Activated T-cell treated with anti-CD3 and anti-CD28 coated beads, Interleukin-2, amount 50 U/mL, for 72 hours (primary cell): ENCODE results near the gene GARIN5B. TPM values are rescaled to one million over a fixed set of nuclear protein-coding genes. Genes with fewer than 3 reads are reported as not detected.
A peak's percentile ranks its signal among the peaks of the same experiment; 100 is the strongest.

Experiments
- ATAC-seq, 2 donors: fragments of 150-1000 bp; cut with Tn5 transposase; replicated peaks in 1 of 2; 2 replicates each; pipeline ENCODE4 v1.10.0; 2021; ENCODE audit warnings: moderate library complexity in 2 of 2, mild to moderate bottlenecking in 1 of 2
- DNase-seq, 2 donors: peaks; one replicate each; pipeline ENCODE4 v3.0.0; 2021 to 2022; ENCODE audit warnings: mixed read lengths in 1 of 2
- H3K27ac Mint-ChIP-seq: one replicate; pipeline ENCODE4 v1.8.0; 2022; ENCODE audit warnings: mild to moderate bottlenecking, moderate library complexity, mixed read lengths
- H3K27me3 Mint-ChIP-seq: one replicate; pipeline ENCODE4 v1.8.0; 2022; ENCODE audit warnings: low read depth, mixed read lengths
- H3K36me3 Mint-ChIP-seq, 2 donors: one replicate each; pipeline ENCODE4 v1.8.0; 2022; ENCODE audit warnings: mixed read lengths in 2 of 2, mild to moderate bottlenecking in 1 of 2; ENCODE audit not compliant: insufficient read depth in 2 of 2
- H3K4me1 Mint-ChIP-seq: one replicate; pipeline ENCODE4 v1.8.0; 2022; ENCODE audit warnings: low read depth, mixed read lengths
- H3K4me3 Mint-ChIP-seq, 2 donors: one replicate each; pipeline ENCODE4 v1.8.0; 2022; ENCODE audit warnings: mild to moderate bottlenecking in 2 of 2, mixed read lengths in 2 of 2, moderate library complexity in 2 of 2
- H3K9me3 Mint-ChIP-seq, 2 donors: one replicate each; pipeline ENCODE4 v1.8.0; 2022; ENCODE audit warnings: mixed read lengths in 2 of 2
- total RNA-seq, 2 donors: library from RNA; stranded (reverse); gene quantifications; one replicate each; pipeline ENCODE4 v1.2.3, GENCODE V29; 2022

GARIN5B gene
- total RNA-seq, 2 donors from 2014 or later: 0.07 TPM; not detected in 1

DNA sequence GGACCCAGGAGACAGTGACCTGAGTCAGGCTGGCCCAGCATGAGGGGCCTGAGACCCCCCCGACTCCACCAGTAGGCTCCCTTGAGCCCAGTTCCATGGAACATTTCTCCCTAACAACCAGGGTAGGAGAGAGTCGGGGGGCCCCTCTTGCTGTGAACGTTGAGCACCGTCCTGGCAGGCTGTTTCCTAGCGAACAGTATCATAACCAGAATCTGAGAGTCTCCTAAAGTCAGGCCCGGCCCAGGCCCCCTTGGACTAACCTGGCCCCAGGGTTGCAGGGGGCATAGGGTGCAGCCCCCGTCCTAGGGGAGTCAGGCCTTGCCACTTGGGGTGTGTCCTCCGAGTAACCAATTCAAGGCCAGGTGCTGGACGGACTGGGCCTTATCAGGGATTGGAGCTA lies 51.7 kb downstream of the GARIN5B start:
- H3K27ac Mint-ChIP-seq: no peak overlapping the region
- H3K27me3 Mint-ChIP-seq: no peaks in the 10 kb centered on the region
- H3K4me3 Mint-ChIP-seq: no peak overlapping the region
- H3K9me3 Mint-ChIP-seq: no peaks in the 10 kb centered on the region
- no peaks in the 10 kb centered on the region for H3K4me1 Mint-ChIP-seq
- DNase-seq (no peak), ATAC-seq (no peak)
- H3K36me3 Mint-ChIP-seq: no peaks in the 10 kb centered on the region

DNA sequence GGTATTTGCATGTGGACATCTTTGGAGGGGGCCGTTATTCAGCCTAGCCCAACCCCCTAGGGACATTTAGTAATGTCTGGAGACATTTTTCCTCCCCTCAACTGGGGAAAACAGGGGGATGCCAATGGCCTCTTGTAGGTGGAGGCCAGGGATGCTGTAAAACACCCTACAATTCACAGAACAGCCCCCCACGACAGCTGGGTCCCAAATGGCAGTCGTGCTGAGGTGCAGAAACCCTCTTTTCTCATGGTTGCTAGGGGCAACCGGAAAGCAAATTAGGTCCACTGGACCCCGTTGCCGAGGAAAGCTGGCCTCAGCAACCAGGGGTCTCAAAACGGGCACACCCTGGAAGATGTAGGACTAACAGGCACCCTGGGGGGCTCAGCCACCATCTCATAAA lies 52.6 kb downstream of the GARIN5B start:
- no peaks in the 10 kb centered on the region for H3K36me3 Mint-ChIP-seq
- no peaks in the 10 kb centered on the region for H3K27me3 Mint-ChIP-seq
- ATAC-seq (no peak), DNase-seq (no peak)
- H3K27ac Mint-ChIP-seq: no peak overlapping the region
- no peak overlapping the region for H3K4me3 Mint-ChIP-seq
- H3K9me3 Mint-ChIP-seq: no peaks in the 10 kb centered on the region
- peaks cover 4% of the 10 kb centered on the region for H3K4me1 Mint-ChIP-seq

DNA sequence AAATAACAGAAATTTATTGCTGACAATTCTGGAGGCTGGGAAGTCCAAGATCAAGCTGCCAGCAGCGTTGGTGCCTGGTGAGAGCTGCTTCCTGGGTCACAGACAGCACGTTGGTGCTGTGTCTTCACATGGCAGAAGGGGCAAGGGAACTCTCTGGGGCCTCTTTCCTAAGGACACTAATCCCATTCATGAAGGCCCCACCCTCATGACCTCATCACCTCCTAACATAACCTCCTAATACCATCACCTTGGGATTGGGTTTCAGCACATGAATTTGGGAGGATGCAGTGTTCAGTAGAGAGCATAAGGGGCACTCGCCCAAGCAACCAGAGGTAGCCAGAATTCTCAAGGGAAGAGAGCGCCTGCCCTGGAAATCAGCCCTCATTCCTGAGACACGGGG lies 53.6 kb downstream of the GARIN5B start:
- Mint-ChIP-seq H3K4me1 (peaks cover 4% of the 10 kb centered on the region), H3K27ac (no peak overlapping the region), H3K36me3 (no peaks in the 10 kb centered on the region), H3K4me3 (no peak overlapping the region), H3K9me3 (no peaks in the 10 kb centered on the region), H3K27me3 (no peaks in the 10 kb centered on the region)
- DNase-seq (no peak), ATAC-seq (no peak)

DNA sequence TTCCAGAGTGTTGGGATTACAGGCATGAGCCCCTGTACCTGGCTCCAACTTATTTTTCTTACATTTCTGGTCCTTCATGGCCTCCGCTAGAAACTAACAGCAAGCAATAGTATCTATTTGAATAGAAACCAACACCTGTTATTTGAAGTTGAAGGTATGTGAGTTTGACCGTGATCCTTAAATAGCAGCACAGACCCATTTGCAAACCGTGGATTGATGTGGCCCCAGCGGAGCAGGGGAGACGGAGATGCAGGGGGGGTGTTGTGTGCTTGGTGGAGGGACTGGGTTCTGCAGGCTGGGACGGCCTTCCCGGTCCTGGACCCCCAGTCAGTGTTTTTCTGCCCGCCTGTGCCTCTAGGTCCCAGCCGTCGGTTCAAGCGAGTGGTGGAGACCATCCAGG lies 54.8 kb downstream of the GARIN5B start:
- Mint-ChIP-seq H3K4me3 (no peak overlapping the region), H3K4me1 (peaks cover 4% of the 10 kb centered on the region), H3K27ac (no peak overlapping the region), H3K36me3 (no peaks in the 10 kb centered on the region), H3K9me3 (no peaks in the 10 kb centered on the region), H3K27me3 (no peaks in the 10 kb centered on the region)
- no peak for ATAC-seq
- DNase-seq: no peak

DNA sequence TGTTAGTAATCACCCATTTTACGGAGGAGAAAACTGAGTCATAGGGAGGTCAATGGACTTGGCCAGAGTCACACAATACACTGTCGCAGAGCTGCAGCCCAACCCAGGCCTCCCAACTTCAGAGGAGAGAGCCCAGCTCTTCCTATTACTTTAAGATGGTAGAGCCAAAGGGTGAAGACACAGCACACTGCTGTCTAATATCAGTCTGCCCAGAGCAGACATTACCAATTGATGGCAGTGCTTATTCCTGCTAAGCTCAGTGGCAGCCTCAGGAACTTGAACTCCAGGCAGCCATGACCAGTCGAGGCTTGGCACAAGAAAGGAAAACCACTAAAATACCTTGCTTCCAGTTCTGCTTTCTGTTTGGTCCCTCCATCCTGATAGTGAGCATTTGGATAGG lies 56.3 kb downstream of the GARIN5B start:
- Mint-ChIP-seq H3K36me3 (no peaks in the 10 kb centered on the region), H3K27ac (no peak overlapping the region), H3K9me3 (no peaks in the 10 kb centered on the region), H3K4me3 (no peak overlapping the region), H3K4me1 (peaks cover 10% of the 10 kb centered on the region), H3K27me3 (no peaks in the 10 kb centered on the region)
- ATAC-seq: no peak
- DNase-seq: no peak

DNA sequence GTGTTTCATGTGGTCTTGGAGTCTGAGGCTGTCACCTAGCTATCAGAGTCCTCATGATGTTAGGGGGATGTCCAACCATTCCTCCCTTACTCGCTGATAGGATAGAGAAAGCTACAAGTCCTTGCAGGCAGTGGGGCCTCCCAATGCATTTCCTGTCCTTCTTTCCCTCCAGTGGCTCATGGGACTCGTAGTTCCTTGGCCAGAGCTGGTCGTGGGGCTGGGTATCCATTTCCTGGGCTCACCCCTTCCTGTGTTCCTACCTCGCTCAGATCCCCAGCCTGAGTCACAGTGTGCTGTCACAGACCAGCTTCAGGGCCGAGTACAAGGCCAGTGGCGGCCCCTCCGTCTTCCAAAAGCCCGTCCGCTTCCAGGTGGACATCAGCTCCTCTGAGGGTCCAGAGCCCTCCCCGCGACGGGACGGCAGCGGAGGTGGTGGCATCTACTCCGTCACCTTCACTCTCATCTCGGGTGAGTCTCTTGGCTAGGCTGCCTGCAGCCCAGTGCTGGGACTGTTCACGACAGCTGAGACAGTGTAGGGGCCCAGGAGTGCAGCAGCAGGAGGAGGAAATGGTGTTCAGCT lies 57.0 kb downstream of the GARIN5B start:
- DNase-seq (no peak), ATAC-seq (no peak)
- Mint-ChIP-seq H3K27ac (no peak overlapping the region), H3K9me3 (no peaks in the 10 kb centered on the region), H3K4me3 (no peak overlapping the region), H3K27me3 (no peaks in the 10 kb centered on the region), H3K4me1 (peaks cover 16% of the 10 kb centered on the region), H3K36me3 (no peaks in the 10 kb centered on the region)

DNA sequence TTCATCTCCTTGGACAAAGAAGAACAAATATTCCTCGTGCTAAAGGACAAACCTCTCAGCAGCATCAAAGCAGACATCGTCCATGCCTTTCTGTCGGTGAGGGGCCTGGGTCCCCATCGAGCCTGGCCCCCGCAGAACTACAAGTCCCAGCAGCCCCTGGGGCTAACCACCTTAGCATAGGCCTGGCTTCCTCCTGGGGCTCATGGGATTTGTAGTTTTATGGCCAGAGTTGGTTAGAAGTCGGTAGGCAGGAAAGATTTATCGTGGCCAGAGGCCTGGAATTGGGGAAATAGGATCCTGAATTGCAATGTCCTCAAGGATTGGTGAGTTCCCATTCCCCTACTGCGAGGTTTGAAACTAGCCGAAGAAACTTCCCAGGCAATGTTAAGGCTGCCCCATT lies 57.6 kb downstream of the GARIN5B start:
- Mint-ChIP-seq H3K4me1 (peaks cover 16% of the 10 kb centered on the region), H3K9me3 (no peaks in the 10 kb centered on the region), H3K27me3 (no peaks in the 10 kb centered on the region), H3K4me3 (no peak overlapping the region), H3K27ac (no peak overlapping the region), H3K36me3 (no peaks in the 10 kb centered on the region)
- peak; percentile 47 to 56 for DNase-seq
- ATAC-seq: peak; percentile 50 to 56

DNA sequence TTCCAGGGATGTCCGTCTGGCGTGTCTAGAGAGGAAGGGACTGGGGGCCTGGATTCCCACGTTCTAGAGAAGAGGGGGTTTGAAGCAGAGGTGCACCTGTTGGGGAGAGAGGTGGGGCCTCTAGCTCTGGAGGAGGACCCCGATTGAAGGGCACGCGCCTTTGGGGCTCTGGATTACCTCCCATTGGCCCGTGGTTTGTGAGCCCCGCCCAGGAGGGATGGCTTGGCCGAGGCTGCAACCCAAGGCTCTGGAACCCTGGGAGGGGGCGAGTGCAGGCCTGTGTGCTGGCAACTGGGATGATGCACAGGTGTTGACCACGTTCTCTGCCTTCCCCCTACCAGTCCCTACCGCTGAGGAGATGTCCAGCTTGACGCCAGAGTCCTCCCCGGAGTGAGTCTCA lies 58.1 kb downstream of the GARIN5B start:
- Mint-ChIP-seq H3K9me3 (no peaks in the 10 kb centered on the region), H3K27ac (no peak overlapping the region), H3K4me3 (no peak overlapping the region), H3K27me3 (no peaks in the 10 kb centered on the region), H3K36me3 (no peaks in the 10 kb centered on the region), H3K4me1 (peaks cover 16% of the 10 kb centered on the region)
- ATAC-seq (no peak), DNase-seq (no peak)

Other genes starting within 250 kb of the GARIN5B start
- 10 to 100 TPM; 65.7 to 71.6 TPM for gene PPP1R12C, start 245.6 kb downstream of the GARIN5B start, total RNA-seq
- 1 to 10 TPM in 1 of 2 donors, under 1 TPM in 1; 0.49 to 1.3 TPM for gene TNNT1, start 214.1 kb downstream of the GARIN5B start, total RNA-seq
- gene TNNI3, start 205.5 kb downstream of the GARIN5B start, total RNA-seq: under 1 TPM in 1 of 2 donors, not detected in 1; 0.91 TPM
- gene DNAAF3, start 196.6 kb downstream of the GARIN5B start, total RNA-seq: under 1 TPM; 0.46 TPM
- gene SYT5, start 183.0 kb downstream of the GARIN5B start, total RNA-seq: 1 to 10 TPM in 1 of 2 donors, under 1 TPM in 1; 0.44 to 1.9 TPM
- not detected for gene PTPRH, start 153.8 kb downstream of the GARIN5B start, total RNA-seq
- 10 to 100 TPM in 1 of 2 donors, 1 to 10 TPM in 1; 8.5 to 12.8 TPM for gene TMEM86B, start 134.5 kb downstream of the GARIN5B start, total RNA-seq
- 100 to 1,000 TPM; 177 to 202 TPM for gene PPP6R1, start 104.2 kb downstream of the GARIN5B start, total RNA-seq
- gene HSPBP1, start 83.2 kb downstream of the GARIN5B start, total RNA-seq: 10 to 100 TPM; 23.9 to 31.1 TPM
- gene BRSK1, start 79.3 kb downstream of the GARIN5B start, total RNA-seq: 10 to 100 TPM; 13.0 to 19.6 TPM
- not detected for gene TMEM150B, start 37.9 kb downstream of the GARIN5B start, total RNA-seq
- gene KMT5C, start 23.4 kb downstream of the GARIN5B start, total RNA-seq: 10 to 100 TPM; 29.2 to 31.3 TPM
- gene COX6B2, start 8.5 kb downstream of the GARIN5B start, total RNA-seq: 1 to 10 TPM; 3.1 to 7.4 TPM
- gene IL11, start 7.2 kb upstream of the GARIN5B start, total RNA-seq: 1 to 10 TPM; 4.0 to 5.4 TPM
- gene TMEM190, start 13.6 kb upstream of the GARIN5B start, total RNA-seq: not detected
- 10 to 100 TPM in 1 of 2 donors, 1 to 10 TPM in 1; 7.5 to 11.7 TPM for gene TMEM238, start 21.0 kb upstream of the GARIN5B start, total RNA-seq
- gene RPL28, start 22.7 kb upstream of the GARIN5B start, total RNA-seq: 1,000 to 10,000 TPM; 3,217 to 3,413 TPM
- 100 to 1,000 TPM; 192 to 223 TPM for gene UBE2S, start 44.5 kb upstream of the GARIN5B start, total RNA-seq
- under 1 TPM in 1 of 2 donors, not detected in 1; 0.17 TPM for gene SHISA7, start 80.0 kb upstream of the GARIN5B start, total RNA-seq
- 10 to 100 TPM; 19.5 to 20.3 TPM for gene ISOC2, start 98.4 kb upstream of the GARIN5B start, total RNA-seq
- not detected for gene C19orf85, start 101.5 kb upstream of the GARIN5B start, total RNA-seq
- 1 to 10 TPM; 7.9 to 9.0 TPM for gene ZNF628, start 113.4 kb upstream of the GARIN5B start, total RNA-seq
- gene NAT14, start 121.9 kb upstream of the GARIN5B start, total RNA-seq: 10 to 100 TPM; 19.2 to 20.5 TPM
- 1 to 10 TPM; 1.2 to 1.7 TPM for gene SSC5D, start 125.2 kb upstream of the GARIN5B start, total RNA-seq
- gene SBK2, start 173.9 kb upstream of the GARIN5B start, total RNA-seq: not detected
- not detected for gene SBK3, start 182.3 kb upstream of the GARIN5B start, total RNA-seq
- gene ZNF579, start 217.6 kb upstream of the GARIN5B start, total RNA-seq: 1 to 10 TPM; 9.3 to 9.4 TPM
- 10 to 100 TPM; 16.2 to 17.3 TPM for gene FIZ1, start 236.3 kb upstream of the GARIN5B start, total RNA-seq
- 10 to 100 TPM; 26.2 to 32.3 TPM for gene ZNF524, start 237.0 kb upstream of the GARIN5B start, total RNA-seq
- gene ZNF865, start 242.4 kb upstream of the GARIN5B start, total RNA-seq: 10 to 100 TPM; 12.9 to 13.2 TPM